K562 (cell line): Measurements from ENCODE around the gene TRIM62. TPM values are rescaled to one million over a fixed set of nuclear protein-coding genes. Genes with fewer than 3 reads are reported as not detected.

Experiments used
- ATAC-seq: fragments of 200-7000 bp; cut with Tn5 transposase; 3 replicates; pipeline ENCODE4 v1.9.1; 2020; ENCODE audit warnings: moderate library complexity
- BruUV-seq: library from RNA; stranded (reverse); fragments of 400-500 nt; replicated peaks from 2 replicates; lab custom pipeline; 2021; lab: Mats Ljungman, UMichigan
- CTCF ChIA-PET: fragments of 300-600 bp; formaldehyde crosslinking; extraction: SDS; loops from one replicate; lab custom pipeline; 2021; ENCODE audit warnings: low intra/inter-chr PET ratio; lab: Yijun Ruan, JAX
- POLR2A ChIA-PET: fragments of 300-600, 350-650 bp; sonication (Branson Sonifier 250); formaldehyde crosslinking; extraction: SDS; loops from one replicate; lab custom pipeline; 2021; ENCODE audit warnings: antibody characterized with exemption, inconsistent platforms; lab: Yijun Ruan, JAX
- DNase-seq, 4 experiments: peaks; one replicate each; pipeline versions ENCODE4 v3.0.0 to v3.0.0-alpha.2; 2011 to 2018; ENCODE audit warnings: low spot score in 3 of 4, mixed read lengths in 3 of 4; ENCODE audit errors: extremely low read depth in 1 of 4
- FAIRE-seq: peaks from 2 replicates; lab custom pipeline; 2011; peaks lifted over from hg19 to GRCh38; lab: Jason Lieb, UNC
- H2AFZ ChIP-seq: 2 replicates; pipeline ENCODE4 v1.6.0; 2011; ENCODE audit warnings: low read depth, low read length, control low read depth, inconsistent platforms
- H3K27ac ChIP-seq: fragments of 200-600 bp; 3 replicates; pipeline ENCODE4 v1.8.0; 2011; ENCODE audit warnings: low read depth, mild to moderate bottlenecking, control low read depth, inconsistent platforms, low read length, moderate library complexity, mixed read lengths; ENCODE audit errors: extremely low read depth
- H3K27me3 ChIP-seq, 2 experiments: fragments of 300-600 bp in 1 of 2; 2 replicates in 1 of 2; 3 replicates in 1 of 2; pipeline versions ENCODE4 v1.6.0 to v1.8.0; 2011; ENCODE audit warnings: inconsistent platforms in 2 of 2, low read length in 2 of 2, mild to moderate bottlenecking in 1 of 2, mixed read lengths in 1 of 2, moderate library complexity in 1 of 2; ENCODE audit not compliant: control insufficient read depth in 2 of 2, insufficient read depth in 2 of 2
- H3K36me3 ChIP-seq: fragments of 300-600 bp; 3 replicates; pipeline ENCODE4 v1.8.0; 2011; ENCODE audit warnings: mild to moderate bottlenecking, low read length, inconsistent platforms; ENCODE audit not compliant: control insufficient read depth, insufficient read depth
- H3K4me1 ChIP-seq, 2 experiments: fragments of 200-600 bp in 1 of 2; replicated peaks in 1 of 2; 2 replicates in 1 of 2; 3 replicates in 1 of 2; pipeline versions ENCODE4 v1.5.1 to v1.8.0; 2011; ENCODE audit warnings: inconsistent platforms in 2 of 2, low read length in 2 of 2, mild to moderate bottlenecking in 1 of 2, mixed read lengths in 1 of 2, moderate library complexity in 1 of 2; ENCODE audit not compliant: control insufficient read depth in 2 of 2, insufficient read depth in 2 of 2
- H3K4me2 ChIP-seq: 2 replicates; pipeline ENCODE4 v1.6.1; 2011; ENCODE audit warnings: low read length, control low read depth, inconsistent platforms, mixed read lengths; ENCODE audit not compliant: insufficient read depth
- H3K4me3 ChIP-seq: fragments of 200-600 bp; sonication (generic), shearing (Covaris generic); 2 replicates; pipeline ENCODE4 v1.5.1; 2016; ENCODE audit warnings: control low read depth, inconsistent platforms
- H3K79me2 ChIP-seq: fragments of 200-600 bp; 3 replicates; pipeline ENCODE4 v1.8.0; 2011; ENCODE audit warnings: low read length, inconsistent platforms; ENCODE audit not compliant: control insufficient read depth, insufficient read depth
- H3K9ac ChIP-seq, 2 experiments: 2 replicates each; pipeline versions ENCODE4 v1.6.0 to v1.6.1; 2011; ENCODE audit warnings: low read depth in 2 of 2, low read length in 2 of 2, control low read depth in 1 of 2, inconsistent platforms in 1 of 2, mild to moderate bottlenecking in 1 of 2, mixed read lengths in 1 of 2; ENCODE audit not compliant: insufficient read depth in 1 of 2
- H3K9me1 ChIP-seq: one replicate; pipeline ENCODE4 v1.6.0; 2011; ENCODE audit warnings: inconsistent platforms, mild to moderate bottlenecking, low read length, moderate library complexity; ENCODE audit not compliant: control insufficient read depth, insufficient read depth
- H3K9me3 ChIP-seq: replicated peaks from 2 replicates; pipeline ENCODE4 v1.5.1; 2011; ENCODE audit warnings: low read depth, low read length, inconsistent platforms; ENCODE audit not compliant: control insufficient read depth, insufficient read depth
- H4K20me1 ChIP-seq: replicated peaks from 2 replicates; pipeline ENCODE4 v1.6.1; 2011; ENCODE audit warnings: low read length, inconsistent platforms, mixed read lengths; ENCODE audit not compliant: control insufficient read depth, insufficient read depth
- E2F8 ChIP-seq: fragments of 450-650 bp; IDR thresholded peaks from 2 replicates; pipeline ENCODE4 v1.7.1; 2018; ENCODE audit warnings: mild to moderate bottlenecking, low read depth; ENCODE audit not compliant: partially characterized antibody
- ETS2 ChIP-seq: IDR thresholded peaks from 2 replicates; pipeline ENCODE4 v1.6.1; 2016; ENCODE audit warnings: borderline replicate concordance, missing genetic modification characterization, mild to moderate bottlenecking, moderate library complexity, missing compliant biosample characterization; ENCODE audit not compliant: poor library complexity, severe bottlenecking
- ETV5 ChIP-seq: sonication (generic); formaldehyde crosslinking; IDR thresholded peaks from 2 replicates; pipeline ENCODE4 v1.4.0; 2020; ENCODE audit warnings: low read depth, mild to moderate bottlenecking, missing genetic modification reagents
- FOXK1 ChIP-seq: sonication (generic); formaldehyde crosslinking; IDR thresholded peaks from 2 replicates; pipeline ENCODE4 v1.8.0; 2022; ENCODE audit warnings: missing genetic modification reagents, mild to moderate bottlenecking, borderline replicate concordance
- HOXB6 ChIP-seq: fragments of 250-450 bp; sonication (Bioruptor Pico); IDR thresholded peaks from 2 replicates; pipeline ENCODE4 v1.5.1; 2022; ENCODE audit warnings: mild to moderate bottlenecking, borderline replicate concordance
- MTA2 ChIP-seq: fragments of 450-650 bp; IDR thresholded peaks from 2 replicates; pipeline ENCODE4 v1.6.1; 2016; ENCODE audit warnings: low read depth
- NFRKB ChIP-seq: fragments of 450-650 bp; IDR thresholded peaks from 2 replicates; pipeline ENCODE4 v1.6.1; 2016; ENCODE audit warnings: low read depth
- NR2F6 ChIP-seq: fragments of 450-650 bp; formaldehyde crosslinking; IDR thresholded peaks from 2 replicates; pipeline ENCODE4 v1.4.0; 2020; ENCODE audit warnings: mild to moderate bottlenecking
- NUFIP1 ChIP-seq: fragments of 450-650 bp; IDR thresholded peaks from 2 replicates; pipeline ENCODE4 v1.6.1; 2018; ENCODE audit not compliant: partially characterized antibody
- PCBP1 ChIP-seq: fragments of 200-400 bp; formaldehyde crosslinking; IDR thresholded peaks from 2 replicates; pipeline ENCODE4 v1.6.1; 2018; ENCODE audit warnings: mild to moderate bottlenecking, low read depth, low read length; ENCODE audit not compliant: poor library complexity, severe bottlenecking
- PHTF2 ChIP-seq: fragments of 250-450 bp; sonication (Bioruptor Pico); IDR thresholded peaks from 2 replicates; pipeline ENCODE4 v1.5.0; 2021; ENCODE audit warnings: mild to moderate bottlenecking
- POLR2AphosphoS2 ChIP-seq: IDR thresholded peaks from 2 replicates; pipeline ENCODE4 v1.6.1; 2012; ENCODE audit warnings: low read length, improper control_type of control experiment
- POLR2G ChIP-seq: fragments of 200-400 bp; formaldehyde crosslinking; IDR thresholded peaks from 2 replicates; pipeline ENCODE4 v1.6.1; 2017; ENCODE audit warnings: low read depth, mild to moderate bottlenecking, antibody characterized with exemption, low read length, moderate library complexity
- PRPF4 ChIP-seq: fragments of 200-400 bp; formaldehyde crosslinking; IDR thresholded peaks from one replicate; pipeline ENCODE4 v1.6.1; 2017; ENCODE audit warnings: low read length, low read depth, mild to moderate bottlenecking; ENCODE audit not compliant: insufficient read depth, poor library complexity, severe bottlenecking
- RAD21 ChIP-seq, 2 experiments: fragments of 250-450 bp in 1 of 2; fragments of 450-650 bp in 1 of 2; sonication (Bioruptor Pico) in 1 of 2; formaldehyde crosslinking in 1 of 2; IDR thresholded peaks in 1 of 2; conservative IDR thresholded peaks in 1 of 2; 2 replicates each; pipeline versions ENCODE4 v1.4.0 to v1.8.0; 2020 to 2022; ENCODE audit warnings: mild to moderate bottlenecking in 2 of 2, moderate library complexity in 1 of 2
- TAL1 ChIP-seq: fragments of 450-650 bp; IDR thresholded peaks from 2 replicates; pipeline ENCODE4 v1.6.1; 2016; ENCODE audit warnings: mild to moderate bottlenecking
- TEAD2 ChIP-seq: fragments of 450-650 bp; IDR thresholded peaks from 2 replicates; pipeline ENCODE4 v1.6.1; 2016; ENCODE audit warnings: missing genetic modification characterization, control low read depth, missing compliant biosample characterization
- ZNF12 ChIP-seq: sonication (generic); formaldehyde crosslinking; IDR thresholded peaks from 2 replicates; pipeline ENCODE4 v1.4.0; 2020; ENCODE audit warnings: mild to moderate bottlenecking, missing genetic modification reagents
- ZNF699 ChIP-seq: fragments of 250-450 bp; sonication (Bioruptor Pico); IDR thresholded peaks from 2 replicates; pipeline ENCODE4 v1.8.0; 2021; ENCODE audit warnings: mild to moderate bottlenecking, moderate library complexity; ENCODE audit not compliant: insufficient replicate concordance
- WGBS: fragments of 100-300 bp; shearing (Covaris generic); methylation state at CpG from one replicate; pipeline ENCODE4 v1.1.6; 2016; ENCODE audit warnings: low coverage, mixed read lengths; ENCODE audit not compliant: insufficient coverage; ENCODE audit errors: missing lambda C conversion rate; 5-methylcytosine and 5-hydroxymethylcytosine counted together
- in situ Hi-C: fragments of 300-500 bp; cut with MboI; formaldehyde crosslinking; loops from 4 replicates; pipeline ENCODE4 v1.15.0; 2018; ENCODE audit warnings: inconsistent platforms, mixed read lengths
- intact Hi-C: fragments of 100-400 bp; cut with micrococcal nuclease; formaldehyde crosslinking; loops from 2 replicates; pipeline ENCODE4 v1.14.2; 2022
- polyA plus RNA-seq, 8 experiments: library from polyadenylated mRNA; depleted of rRNA in 4 of 8; stranded (reverse) in 5 of 8; unstranded in 3 of 8; fragments of >200 nt; fragmentation: Nextera tagmentation in 2 of 8; fragmentation: Illumina TruSeq in 1 of 8; extraction: Ambion mirVana in 2 of 8; extraction: Trizol in 1 of 8; gene quantifications; 2 replicates each; pipeline versions ENCODE4 v1.2.1 to v1.2.3, GENCODE V29; 2011 to 2014; ENCODE audit warnings: inconsistent platforms in 1 of 8, missing spikeins in 1 of 8
- total RNA-seq, 7 experiments: library from RNA; depleted of rRNA in 6 of 7; stranded (reverse); fragments of >200 nt in 6 of 7; fragmentation: Illumina TruSeq in 2 of 7; extraction: Trizol in 2 of 7; gene quantifications; 2 replicates each; pipeline versions ENCODE4 v1.2.1 to v1.2.3, GENCODE V29; 2011 to 2021; ENCODE audit warnings: low replicate concordance in 1 of 7

Gene TRIM62
- total and polyA plus RNA-seq, 9 of the 15 experiments (the other 6 are each of a cell fraction or from before 2014, with no cell fraction given) = 0.18 to 2.3 (median 0.52) TPM

GRCh38 chr1:33176362-33176850, 5.4 kb downstream of the TRIM62 start (continued):
- TF ChIP-seq FOXK1 (no peak), PHTF2 (CRISPR knock-in tag) (no peak), PRPF4 (no peak)

- intact Hi-C loops (no loop called here), in situ Hi-C loops (no loop called here)
- peaks cover 4 to 10% of the 10 kb centered on the region in 2 experiments; a peak in 3 of 5 replicates for H3K4me1 ChIP-seq
- H3K9me3 ChIP-seq = no peaks in the 10 kb centered on the region
- BruUV-seq = no TSS peak
- H2AFZ ChIP-seq = no peak overlapping the region
- DNase-seq (no peak), FAIRE-seq (no peak), ATAC-seq (no peak)
- H3K4me3 ChIP-seq = no peak overlapping the region
- H4K20me1 ChIP-seq = peaks cover 9% of the 10 kb centered on the region; the same call in 1 of the 2 replicates
- ChIA-PET CTCF (no interaction called here), POLR2A (interaction anchor here (0.6 to 1.1 kb wide), 2 partner anchors 9 to 40 kb away, joined by 3 read pairs; no protein-coding TSS in a partner anchor)
- H3K9me1 ChIP-seq = peaks cover 5% of the 10 kb centered on the region
- peaks cover 0 to 13% of the 10 kb centered on the region in 2 experiments; a peak in 3 of 5 replicates for H3K27me3 ChIP-seq
- no peak overlapping the region for H3K4me2 ChIP-seq
- no peaks in the 10 kb centered on the region for H3K36me3 ChIP-seq
- H3K79me2 ChIP-seq = no peaks in the 10 kb centered on the region
- no peak overlapping the region for H3K27ac ChIP-seq
- 4% methylated on average over 2 of the region's 2 CpGs for WGBS
- no peak overlapping the region for H3K9ac ChIP-seq
- no peak for TF ChIP-seq NFRKB
- no peak for TF ChIP-seq MTA2
- no peak for TF ChIP-seq HOXB6 (CRISPR knock-in tag)
- TF ChIP-seq ETS2 = no peak
- TF ChIP-seq E2F8 = no peak
- TF ChIP-seq POLR2AphosphoS2 = no peak
- TF ChIP-seq ZNF699 (CRISPR knock-in tag) = no peak
- no peak for TF ChIP-seq RAD21 (CRISPR knock-in tag; conservative IDR thresholded peaks at IDR 0.05 in 1 of 2, IDR thresholded peaks at IDR 0.05 in 1 of 2)
- TF ChIP-seq TAL1 = no peak
- no peak for TF ChIP-seq NR2F6 (CRISPR knock-in tag)
- TF ChIP-seq TEAD2 (tag) = no peak
- no peak for TF ChIP-seq ETV5 (CRISPR knock-in tag)
- TF ChIP-seq POLR2G = no peak
- no peak for TF ChIP-seq PCBP1
- TF ChIP-seq ZNF12 (CRISPR knock-in tag) = no peak
- TF ChIP-seq NUFIP1 = no peak
Observed at GRCh38 chr1:33175865-33176264, 6.0 kb downstream of the TRIM62 start.
